Measurements from ENCODE around the gene MSTN. TPM values are rescaled to one million over a fixed set of nuclear protein-coding genes. Genes with fewer than 3 reads are reported as not detected.

MSTN gene
- total and polyA plus RNA-seq, 2 experiments from 2014 or later = 0.21 TPM; not detected in 1

GRCh38 chr2:190090148-190090547, 27.6 kb upstream of the MSTN start (continued):
- TF ChIP-seq ZNF462 (CRISPR knock-in tag; IDR thresholded peaks at IDR 0.05) = no peak
- TF ChIP-seq NANOG (IDR thresholded peaks at IDR 0.05; ENCODE audit: borderline replicate concordance) = no peak
- no peak for TF ChIP-seq JUNB (IDR thresholded peaks at IDR 0.05; ENCODE audit: unreplicated experiment)
- no peak for TF ChIP-seq REST (IDR thresholded peaks at IDR 0.05; ENCODE audit: unreplicated experiment)
- no peak for TF ChIP-seq ZNF331 (CRISPR knock-in tag; IDR thresholded peaks at IDR 0.05; ENCODE audit: low read depth)
- no peak for TF ChIP-seq ZNF114 (CRISPR knock-in tag; IDR thresholded peaks at IDR 0.05)
- no peak for TF ChIP-seq STAT1 (IDR thresholded peaks at IDR 0.05; ENCODE audit: unreplicated experiment)
- no peak for TF ChIP-seq POLR2AphosphoS5 (IDR thresholded peaks at IDR 0.05; ENCODE audit: low read depth)
- TF ChIP-seq ETS1 (IDR thresholded peaks at IDR 0.05) = no peak
- TF ChIP-seq EZH2 (IDR thresholded peaks at IDR 0.05; ENCODE audit: low read depth, unreplicated experiment) = no peak
- no peak for TF ChIP-seq CTCF (conservative IDR thresholded peaks at IDR 0.05; ENCODE audit: low read depth in 2 of 2)
- no peak for TF ChIP-seq CREB1 (CRISPR knock-in tag; IDR thresholded peaks at IDR 0.05; ENCODE audit: low read depth)

Measured in GM23338 (cell line).